ENCODE measurements around the gene CD22.
"Not testable (repeated sequence)": the region's sequence is repeated elsewhere in the genome, so short reads cannot be mapped to it uniquely, and the experiment has no call there.

GRCh38 chr19:35360081-35360480 is 31.1 kb downstream of the CD22 start:
- not testable (repeated sequence) for TF ChIP-seq CTCF (IDR thresholded peaks at IDR 0.05; ENCODE audit: insufficient read depth, low read length, poor library complexity, severe bottlenecking); EZH2phosphoT487 (conservative IDR thresholded peaks at IDR 0.05; ENCODE audit: low read length)

Measured in SU-DHL-6 (cell line).